PC-9 (cell line): ENCODE measurements around the gene BDKRB1. TPM values are rescaled to one million over a fixed set of nuclear protein-coding genes. Genes with fewer than 3 reads are reported as not detected.

Experiments used
- BruUV-seq: library from RNA; stranded (reverse); fragments of 400-500 nt; replicated peaks from 2 replicates; lab custom pipeline; 2021; lab: Mats Ljungman, UMichigan
- CTCF ChIA-PET: fragments of 300-600 bp; sonication (Branson Sonifier 250); formaldehyde crosslinking; loops from one replicate; lab custom pipeline; 2022; ENCODE audit warnings: antibody characterized with exemption; lab: Charles Lee
- POLR2A ChIA-PET: fragments of 300-600 bp; sonication (Branson Sonifier 250); formaldehyde crosslinking; loops from one replicate; lab custom pipeline; 2022; ENCODE audit warnings: antibody characterized with exemption; ENCODE audit not compliant: unreplicated experiment; lab: Charles Lee
- DNase-seq, 2 experiments: peaks; one replicate each; pipeline versions ENCODE4 v3.0.0 to v3.0.0-alpha.2; 2015 to 2022; ENCODE audit warnings: mixed read lengths in 1 of 2
- H2AFZ ChIP-seq: fragments of 200-600 bp; sonication (generic); 2 replicates; pipeline ENCODE4 v1.8.1; 2017; ENCODE audit warnings: antibody characterized with exemption
- H3F3A ChIP-seq: fragments of 200-600 bp; sonication (generic); 2 replicates; pipeline ENCODE4 v1.8.1; 2017; ENCODE audit warnings: antibody characterized with exemption, mild to moderate bottlenecking, low read depth; ENCODE audit not compliant: insufficient read depth
- H3K27ac ChIP-seq: fragments of 200-600 bp; sonication (generic); 2 replicates; pipeline ENCODE4 v1.6.1; 2016; ENCODE audit warnings: mixed run types
- H3K27me3 ChIP-seq: fragments of 200-600 bp; sonication (generic); 2 replicates; pipeline ENCODE4 v1.6.1; 2016; ENCODE audit warnings: low read depth, mixed run types; ENCODE audit not compliant: insufficient read depth
- H3K36me3 ChIP-seq: fragments of 200-600 bp; sonication (generic); 2 replicates; pipeline ENCODE4 v1.6.1; 2016; ENCODE audit warnings: low read depth, mixed run types
- H3K4me1 ChIP-seq: fragments of 200-600 bp; sonication (generic); replicated peaks from 2 replicates; pipeline ENCODE4 v1.6.1; 2016; ENCODE audit warnings: mixed run types; ENCODE audit not compliant: insufficient read depth
- H3K4me2 ChIP-seq: fragments of 200-600 bp; sonication (generic); 2 replicates; pipeline ENCODE4 v1.6.1; 2017; ENCODE audit warnings: mixed run types
- H3K4me3 ChIP-seq: fragments of 200-600 bp; sonication (generic); 2 replicates; pipeline ENCODE4 v1.6.1; 2016; ENCODE audit warnings: mixed run types
- H3K79me2 ChIP-seq: fragments of 200-600 bp; sonication (generic); 2 replicates; pipeline ENCODE4 v1.6.1; 2017; ENCODE audit warnings: low read depth, mixed run types
- H3K9me2 ChIP-seq: fragments of 200-600 bp; sonication (generic); 2 replicates; pipeline ENCODE4 v1.8.1; 2017; ENCODE audit warnings: mild to moderate bottlenecking; ENCODE audit not compliant: insufficient read depth
- H3K9me3 ChIP-seq: fragments of 200-600 bp; sonication (generic); 2 replicates; pipeline ENCODE4 v1.8.1; 2016; ENCODE audit warnings: low read depth; ENCODE audit not compliant: insufficient read depth
- H4K20me1 ChIP-seq: fragments of 200-600 bp; sonication (generic); 2 replicates; pipeline ENCODE4 v1.8.1; 2017; ENCODE audit not compliant: insufficient read depth
- EZH2 ChIP-seq: fragments of 200-600 bp; sonication (generic); IDR thresholded peaks from 2 replicates; pipeline ENCODE4 v1.8.0; 2017; ENCODE audit warnings: antibody characterized with exemption, low read depth
- intact Hi-C: fragments of 100-400 bp; cut with micrococcal nuclease; formaldehyde crosslinking; loops from one replicate; pipeline ENCODE4 v1.10.0; 2022; ENCODE audit not compliant: unreplicated experiment
- total RNA-seq: library from RNA; stranded (reverse); gene quantifications from 2 replicates; pipeline ENCODE4 v1.2.3, GENCODE V29; 2021
- TF ChIP-seq, protein P1 (sequence below): fragments of 200-600 bp; sonication (generic); conservative IDR thresholded peaks from 2 replicates; pipeline ENCODE4 v1.6.1; 2017; ENCODE audit warnings: mixed run types, antibody characterized with exemption, mild to moderate bottlenecking, moderate library complexity

BDKRB1 gene
- total RNA-seq, 1 experiment from 2014 or later: not detected

- Histone ChIP-seq H3K4me1 (peaks cover 40% of the 10 kb centered on the region), H3K4me3 (no peak overlapping the region), H4K20me1 (no peaks in the 10 kb centered on the region), H3K79me2 (no peaks in the 10 kb centered on the region), H3K9me2 (no peaks in the 10 kb centered on the region), H3K27me3 (no peaks in the 10 kb centered on the region), H3K27ac (no peak overlapping the region), H2AFZ (no peak overlapping the region), H3K9me3 (no peaks in the 10 kb centered on the region; the same call in none of the 2 replicates), H3K36me3 (no peaks in the 10 kb centered on the region), H3F3A (peaks cover 33% of the 10 kb centered on the region), H3K4me2 (no peak overlapping the region)
- intact Hi-C loops: no loop called here
- CTCF ChIA-PET: no interaction called here
- BruUV-seq: no TSS peak
- TF ChIP-seq, protein P1, sequence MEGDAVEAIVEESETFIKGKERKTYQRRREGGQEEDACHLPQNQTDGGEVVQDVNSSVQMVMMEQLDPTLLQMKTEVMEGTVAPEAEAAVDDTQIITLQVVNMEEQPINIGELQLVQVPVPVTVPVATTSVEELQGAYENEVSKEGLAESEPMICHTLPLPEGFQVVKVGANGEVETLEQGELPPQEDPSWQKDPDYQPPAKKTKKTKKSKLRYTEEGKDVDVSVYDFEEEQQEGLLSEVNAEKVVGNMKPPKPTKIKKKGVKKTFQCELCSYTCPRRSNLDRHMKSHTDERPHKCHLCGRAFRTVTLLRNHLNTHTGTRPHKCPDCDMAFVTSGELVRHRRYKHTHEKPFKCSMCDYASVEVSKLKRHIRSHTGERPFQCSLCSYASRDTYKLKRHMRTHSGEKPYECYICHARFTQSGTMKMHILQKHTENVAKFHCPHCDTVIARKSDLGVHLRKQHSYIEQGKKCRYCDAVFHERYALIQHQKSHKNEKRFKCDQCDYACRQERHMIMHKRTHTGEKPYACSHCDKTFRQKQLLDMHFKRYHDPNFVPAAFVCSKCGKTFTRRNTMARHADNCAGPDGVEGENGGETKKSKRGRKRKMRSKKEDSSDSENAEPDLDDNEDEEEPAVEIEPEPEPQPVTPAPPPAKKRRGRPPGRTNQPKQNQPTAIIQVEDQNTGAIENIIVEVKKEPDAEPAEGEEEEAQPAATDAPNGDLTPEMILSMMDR: no peak
- no peak for TF ChIP-seq EZH2
- POLR2A ChIA-PET: no interaction called here
- no peak for DNase-seq
Observed at GRCh38 chr14:96272777-96273473, 16.9 kb downstream of the BDKRB1 start.

DNA sequence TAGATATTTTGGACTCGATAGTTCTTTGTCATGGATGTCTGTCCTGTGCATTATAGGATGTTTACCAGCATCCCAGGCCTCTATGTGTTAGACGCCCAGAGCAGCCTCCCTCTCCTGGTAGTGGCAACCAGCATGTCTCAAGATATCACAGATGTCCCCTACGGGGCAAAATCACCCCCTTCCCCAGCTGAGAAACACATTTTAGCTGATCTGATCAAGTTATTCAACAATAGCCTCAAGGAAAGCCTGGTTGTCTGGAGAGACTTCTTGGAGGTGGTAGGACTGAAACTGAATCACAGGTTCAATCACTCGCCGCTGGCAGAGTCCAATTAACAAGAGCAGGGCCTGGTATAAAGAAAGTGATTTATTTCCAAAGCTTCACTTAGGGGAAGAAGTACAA is 17.6 kb downstream of the BDKRB1 start:
- H2AFZ ChIP-seq: no peak overlapping the region
- H3K4me1 ChIP-seq: peaks cover 33% of the 10 kb centered on the region
- DNase-seq: no peak
- no peaks in the 10 kb centered on the region; the same call in none of the 2 replicates for H3K9me3 ChIP-seq
- no peaks in the 10 kb centered on the region for H4K20me1 ChIP-seq
- no peaks in the 10 kb centered on the region for H3K36me3 ChIP-seq
- no peak overlapping the region for H3K4me3 ChIP-seq
- H3K79me2 ChIP-seq: no peaks in the 10 kb centered on the region
- ChIA-PET CTCF (no interaction called here), POLR2A (no interaction called here)
- no peak overlapping the region for H3K27ac ChIP-seq
- no peaks in the 10 kb centered on the region for H3K9me2 ChIP-seq
- H3F3A ChIP-seq: peaks cover 28% of the 10 kb centered on the region
- no peak for TF ChIP-seq EZH2
- TF ChIP-seq, protein P1: no peak
- intact Hi-C loops: no loop called here
- H3K27me3 ChIP-seq: no peaks in the 10 kb centered on the region
- no peak overlapping the region for H3K4me2 ChIP-seq
- no TSS peak for BruUV-seq

- POLR2A ChIA-PET: no interaction called here
- no peaks in the 10 kb centered on the region for H3K27me3 ChIP-seq
- no peaks in the 10 kb centered on the region for H3K9me2 ChIP-seq
- intact Hi-C loops: no loop called here
- DNase-seq: no peak
- no peak overlapping the region for H3K4me3 ChIP-seq
- H3K9me3 ChIP-seq: no peaks in the 10 kb centered on the region; the same call in none of the 2 replicates
- H3F3A ChIP-seq: peaks cover 25% of the 10 kb centered on the region
- no peaks in the 10 kb centered on the region for H3K79me2 ChIP-seq
- CTCF ChIA-PET: no interaction called here
- no peak overlapping the region for H3K27ac ChIP-seq
- no peak overlapping the region for H3K4me2 ChIP-seq
- H4K20me1 ChIP-seq: no peaks in the 10 kb centered on the region
- no peak overlapping the region for H2AFZ ChIP-seq
- TF ChIP-seq EZH2: no peak
- TF ChIP-seq, protein P1: no peak
- H3K36me3 ChIP-seq: no peaks in the 10 kb centered on the region
- peaks cover 30% of the 10 kb centered on the region for H3K4me1 ChIP-seq
- no TSS peak for BruUV-seq
Observed at GRCh38 chr14:96274122-96274521, 18.1 kb downstream of the BDKRB1 start.
